ENCODE data around the gene RAC3.

- TF ChIP-seq CTCF (IDR thresholded peaks at IDR 0.05) = no peak
- TF ChIP-seq POLR2AphosphoS5 (IDR thresholded peaks at IDR 0.05) = no peak
- no peak for TF ChIP-seq POLR2A (IDR thresholded peaks at IDR 0.05)
These were observed 23.8 kb downstream of the RAC3 start for GRCh38 chr17:82055023-82055964.
